AML-193 (cell line): ENCODE measurements around the gene PELI1.

Source experiments
- DNase-seq, 2 experiments: peaks; one replicate each; lab custom pipeline; 2025; lab: John Stamatoyannopoulos, UW

Gene PELI1

GRCh38 chr2:64153811-64154210, 9.6 kb upstream of the PELI1 start:
- DNase-seq: no peak

DNA sequence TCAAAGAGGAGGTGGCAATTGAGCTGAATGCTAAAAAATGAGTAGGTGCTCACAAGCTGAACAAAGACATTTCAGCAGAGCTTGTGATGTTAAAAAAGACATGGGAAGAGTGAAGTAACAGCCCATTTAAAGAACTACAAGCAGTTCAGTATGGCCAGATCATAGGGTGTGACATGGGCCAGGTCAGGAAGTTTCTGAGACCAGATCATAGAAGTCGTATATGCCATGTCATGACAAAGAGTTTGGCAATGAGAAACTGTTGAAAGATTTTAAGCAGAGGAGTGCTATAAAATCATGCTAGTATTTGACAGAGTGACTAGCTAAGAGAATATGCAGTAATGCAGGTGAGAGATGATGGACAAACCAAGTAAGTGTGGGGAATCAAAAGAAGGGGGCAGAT, 7.3 kb upstream of the PELI1 start:
- DNase-seq: no peak

- no peak for DNase-seq
Measured at GRCh38 chr2:64145714-64146113, 1.5 kb upstream of the PELI1 start.

- no peak for DNase-seq
Measured at GRCh38 chr2:64145119-64145518, 899 bp upstream of the PELI1 start.

DNA sequence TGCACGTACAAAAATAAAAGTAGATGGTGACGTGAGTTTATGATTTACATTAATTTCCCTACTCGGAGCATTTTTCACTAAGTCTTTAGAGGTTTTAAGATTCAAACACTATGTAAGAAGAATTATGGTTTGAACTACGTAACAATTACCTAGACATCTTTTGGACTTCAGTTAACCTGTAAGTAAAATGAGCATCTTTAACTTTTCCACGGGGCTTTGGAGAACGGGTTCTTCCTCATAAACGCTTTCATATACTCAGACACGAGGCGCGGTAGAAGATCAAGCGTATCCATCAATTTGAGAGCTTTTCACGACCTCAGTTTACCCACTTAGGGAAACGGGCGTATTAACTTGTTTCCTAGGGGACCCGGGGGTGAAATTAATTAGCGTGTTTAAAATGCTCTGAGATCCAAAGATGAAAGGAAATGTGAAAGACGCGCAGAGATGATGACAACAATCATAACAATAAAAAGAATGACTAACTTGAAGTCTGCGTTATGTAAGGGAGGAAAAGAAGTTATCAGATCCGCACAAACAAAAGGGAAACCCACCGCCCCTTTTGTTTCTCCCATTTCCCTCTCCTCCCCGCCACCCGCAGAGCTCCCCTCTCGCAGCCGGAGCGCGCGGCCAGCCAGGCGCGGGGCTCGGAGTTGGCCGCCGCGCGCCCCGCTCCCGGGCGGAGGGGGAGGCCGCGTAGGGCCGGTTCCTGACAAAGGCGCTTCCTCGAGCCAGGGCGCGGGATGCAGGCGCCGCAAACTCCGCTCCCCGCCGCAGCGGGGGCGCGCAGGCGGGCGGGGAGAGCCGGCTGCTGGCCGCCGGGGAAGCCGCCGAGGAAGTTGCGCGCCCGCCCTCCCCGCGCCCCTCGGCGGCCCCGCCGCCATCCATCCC, 807 bp downstream of the PELI1 start:
- DNase-seq: peak in 1 of 2 experiments; percentile 43

GRCh38 chr2:64142741-64143168, 1.5 kb downstream of the PELI1 start:
- no peak for DNase-seq

GRCh38 chr2:64141674-64142405, 2.4 kb downstream of the PELI1 start:
- DNase-seq: no peak

- DNase-seq: no peak
Measured at GRCh38 chr2:64140665-64141200, 3.5 kb downstream of the PELI1 start.

DNA sequence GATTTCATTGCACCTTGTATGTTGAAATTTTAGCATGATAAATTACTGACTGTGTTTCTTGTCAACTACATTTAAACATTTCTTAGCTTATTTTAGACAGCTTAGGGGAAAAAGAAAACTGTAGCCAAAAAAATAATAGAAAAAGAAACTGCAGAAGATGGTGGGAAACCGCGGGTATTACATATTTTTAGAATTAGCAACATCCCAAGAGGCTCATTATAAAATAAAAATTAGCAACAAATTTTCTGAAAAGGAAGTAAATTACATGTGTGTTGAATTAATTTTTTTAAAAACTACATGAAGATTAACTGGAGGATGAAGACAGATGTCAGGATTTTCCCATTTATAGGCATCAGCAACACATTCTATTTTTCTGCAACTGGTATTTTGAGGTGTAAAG, 4.3 kb downstream of the PELI1 start:
- DNase-seq: no peak

DNA sequence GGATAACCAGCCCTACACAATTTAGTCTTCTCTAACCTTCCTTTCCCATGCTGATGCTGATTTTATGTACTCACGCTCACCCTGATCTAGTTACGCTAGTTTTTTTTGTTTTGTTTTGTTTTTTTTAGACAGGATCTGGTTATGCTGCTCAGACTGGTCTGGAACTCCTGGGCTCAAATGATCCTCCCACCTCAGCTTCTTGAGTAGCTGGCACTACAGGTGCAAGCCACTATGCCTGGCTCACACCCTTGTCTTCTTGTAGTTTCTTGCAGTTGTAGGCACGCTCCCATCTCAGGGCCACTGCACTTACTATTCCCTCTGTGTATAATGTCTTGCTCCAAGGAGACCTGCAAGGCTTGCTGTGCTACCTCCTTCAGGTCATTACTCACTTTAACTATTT, 6.2 kb downstream of the PELI1 start:
- DNase-seq: no peak

GRCh38 chr2:64137567-64137966, 6.7 kb downstream of the PELI1 start:
- peak; percentile 55 to 69 for DNase-seq

- no peak for DNase-seq
Measured at GRCh38 chr2:64135421-64135820, 8.8 kb downstream of the PELI1 start.

- DNase-seq: no peak
Measured at GRCh38 chr2:64134813-64135212, 9.4 kb downstream of the PELI1 start.

GRCh38 chr2:64133828-64134227, 10.4 kb downstream of the PELI1 start:
- no peak for DNase-seq

GRCh38 chr2:64133354-64133753, 10.9 kb downstream of the PELI1 start:
- no peak for DNase-seq

- no peak for DNase-seq
Measured at GRCh38 chr2:64130333-64130732, 13.9 kb downstream of the PELI1 start.

DNA sequence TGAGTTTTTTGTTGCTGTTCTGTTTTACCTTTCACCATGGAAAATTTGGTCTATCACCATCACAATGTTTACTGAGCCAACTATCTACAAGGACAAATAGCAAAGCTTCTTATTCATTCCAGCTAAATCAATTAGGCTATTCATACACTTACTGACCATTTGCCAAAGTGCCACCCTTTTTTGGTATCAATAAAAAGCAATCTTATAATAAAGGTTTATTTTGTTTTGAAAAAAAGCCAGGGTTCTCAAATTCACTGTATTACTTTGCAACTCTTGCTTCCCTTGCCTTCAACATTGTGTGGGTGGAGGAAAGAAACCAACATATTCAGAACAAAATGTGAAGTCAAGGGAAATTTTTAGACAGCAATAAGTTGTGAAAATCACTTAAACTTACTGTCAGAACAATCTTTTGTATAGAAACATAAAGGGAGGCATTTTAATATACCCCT, 15.3 kb downstream of the PELI1 start:
- DNase-seq: no peak

GRCh38 chr2:64128406-64128805, 15.8 kb downstream of the PELI1 start:
- DNase-seq: no peak

DNA sequence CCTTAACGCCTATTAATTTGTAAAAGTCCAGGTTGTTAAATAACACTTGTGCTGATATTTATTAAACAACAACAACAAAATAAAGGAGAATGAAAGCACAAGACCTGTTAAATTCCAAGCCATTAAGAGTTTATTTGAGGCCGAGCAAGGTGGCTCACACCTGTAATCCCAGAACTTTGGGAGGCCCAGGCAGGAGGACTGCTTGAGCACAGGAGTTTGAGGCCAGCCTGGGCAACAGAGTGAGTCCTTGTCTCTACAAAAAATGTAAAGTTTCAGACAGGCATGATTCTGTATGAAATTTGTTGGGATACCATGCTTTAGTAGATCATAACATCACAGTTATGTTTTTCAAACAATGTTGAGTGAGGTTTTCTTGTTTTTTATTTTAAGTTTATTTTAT, 17.1 kb downstream of the PELI1 start:
- DNase-seq: no peak

DNA sequence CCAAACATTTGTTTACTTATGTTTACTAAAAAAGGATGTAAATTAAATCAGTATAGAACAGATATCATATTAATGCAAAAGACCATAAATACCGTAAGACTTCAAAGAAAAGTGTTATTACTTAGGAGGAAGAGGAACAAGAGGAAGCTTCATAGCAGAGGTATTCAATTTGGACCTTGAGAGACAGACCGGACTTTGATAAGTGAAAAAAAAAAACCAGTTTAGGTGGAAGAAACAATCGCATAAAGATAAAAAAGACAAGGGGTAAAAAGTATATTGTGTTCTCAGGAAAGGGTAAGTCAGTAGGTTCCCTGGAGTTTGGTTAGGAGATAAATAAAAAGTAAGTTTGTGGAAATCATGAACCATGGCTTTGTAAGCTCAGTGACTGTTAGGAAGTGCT, 17.6 kb downstream of the PELI1 start:
- no peak for DNase-seq

DNA sequence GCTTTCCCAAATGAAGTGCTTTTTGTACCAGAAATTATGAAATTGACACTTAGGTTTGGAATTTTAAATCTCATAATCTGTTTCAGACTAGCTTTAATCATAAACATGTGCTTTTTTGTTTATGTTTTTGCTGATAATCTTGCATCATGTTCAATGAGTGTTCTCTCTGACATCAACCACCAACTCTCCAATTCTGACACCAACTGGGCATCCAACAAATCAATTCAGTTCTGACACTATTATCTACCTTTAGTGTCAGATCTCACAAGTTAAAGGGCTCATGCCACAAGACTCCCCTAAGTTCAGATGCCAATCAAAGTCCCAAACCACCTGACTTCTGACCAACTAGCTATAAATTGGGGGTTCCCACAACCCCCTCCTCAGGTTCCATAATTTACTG, 19.6 kb downstream of the PELI1 start:
- no peak for DNase-seq

GRCh38 chr2:64124168-64124567, 20.1 kb downstream of the PELI1 start:
- no peak for DNase-seq

GRCh38 chr2:64123740-64124139, 20.5 kb downstream of the PELI1 start:
- DNase-seq: no peak
